GM19240 (cell line): ENCODE measurements around the gene ABCA4.
"Not testable (repeated sequence)": the region's sequence is repeated elsewhere in the genome, so short reads cannot be mapped to it uniquely, and the experiment has no call there.

Experiments used
- DNase-seq: peaks from one replicate; pipeline ENCODE4 v3.0.0; 2011; ENCODE audit warnings: low spot score; ENCODE audit not compliant: insufficient read length

ABCA4 gene

DNA sequence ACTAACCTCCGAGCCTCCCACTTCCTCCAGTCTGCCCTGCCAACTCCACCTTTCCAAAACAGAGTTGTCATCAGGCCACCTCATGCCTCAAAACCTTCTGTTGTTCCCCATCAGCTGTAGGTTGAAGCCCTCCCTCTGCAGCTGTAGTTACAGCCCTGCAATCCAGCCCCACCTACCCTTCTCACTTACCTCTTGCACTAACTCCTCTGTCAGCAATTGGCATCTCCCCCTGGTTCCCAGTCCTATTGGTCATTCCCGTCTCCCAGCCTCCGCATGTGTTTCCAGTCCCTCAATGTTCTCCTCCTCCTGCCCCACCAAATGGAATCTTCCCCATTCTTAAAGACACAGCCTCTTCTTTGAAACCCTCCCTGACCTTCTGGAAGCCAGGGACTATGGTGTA lies 111.6 kb downstream of the ABCA4 start:
- DNase-seq = no peak

DNA sequence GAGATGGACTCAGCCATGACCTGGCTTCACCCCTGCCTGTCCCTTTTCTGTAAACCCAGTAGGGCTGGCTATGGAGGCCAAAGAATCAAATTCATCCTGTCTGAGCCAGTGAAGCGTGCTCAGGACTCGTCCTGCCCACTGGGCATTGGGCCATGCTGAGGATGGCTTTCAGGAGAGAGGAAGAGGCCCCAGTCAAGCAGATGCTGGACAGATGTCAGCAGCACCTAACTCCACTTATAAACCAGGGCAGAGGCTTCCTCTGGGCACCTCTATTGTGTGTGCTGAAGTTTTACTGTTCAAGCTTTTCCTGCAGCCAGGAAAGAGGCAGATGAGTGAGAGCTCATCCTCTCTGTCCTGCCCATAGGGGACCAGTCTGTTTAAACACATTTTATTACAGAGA lies 114.3 kb downstream of the ABCA4 start:
- no peak for DNase-seq

GRCh38 chr1:94004924-94005323 lies 116.0 kb downstream of the ABCA4 start:
- DNase-seq = no peak

- DNase-seq = no peak
These were observed 118.7 kb downstream of the ABCA4 start for GRCh38 chr1:94002046-94002787.

GRCh38 chr1:94001397-94002045 lies 119.4 kb downstream of the ABCA4 start:
- DNase-seq = no peak

DNA sequence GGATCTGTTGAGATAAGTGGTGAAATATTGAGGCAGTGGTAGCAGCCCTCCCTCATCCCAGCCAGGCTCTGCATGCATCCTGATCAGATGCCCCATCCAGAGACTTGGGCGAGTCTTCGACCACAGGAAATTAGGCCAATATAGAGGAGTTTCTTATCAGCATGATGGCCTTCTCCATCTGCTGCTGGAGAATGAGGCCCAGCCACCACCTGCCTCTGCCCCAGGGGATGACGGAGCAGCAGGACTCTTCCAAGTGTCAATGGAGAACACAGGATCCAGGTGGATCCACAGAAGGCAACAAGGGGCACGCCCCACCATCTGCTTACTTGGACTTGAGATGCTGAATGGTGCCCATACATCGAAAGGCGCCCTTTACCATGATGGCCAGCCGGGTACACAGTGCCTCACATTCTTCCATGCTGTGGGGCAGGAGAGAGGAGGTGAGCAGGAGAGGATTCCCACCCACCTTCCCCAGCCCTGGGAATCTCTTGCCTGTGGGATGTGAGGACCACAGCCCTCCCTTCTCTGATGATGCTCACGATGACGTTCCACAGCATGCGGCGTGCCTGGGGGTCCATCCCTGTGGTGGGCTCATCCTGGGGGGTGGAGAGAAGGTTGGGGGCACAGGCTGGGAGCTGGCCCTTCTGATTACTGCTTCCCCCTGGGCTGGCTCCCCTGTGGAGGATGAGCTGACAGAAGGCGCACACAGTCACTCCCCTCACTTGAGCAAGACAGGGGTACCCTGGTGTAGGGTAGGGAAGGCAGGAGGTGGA lies 120.3 kb downstream of the ABCA4 start:
- no peak for DNase-seq

DNA sequence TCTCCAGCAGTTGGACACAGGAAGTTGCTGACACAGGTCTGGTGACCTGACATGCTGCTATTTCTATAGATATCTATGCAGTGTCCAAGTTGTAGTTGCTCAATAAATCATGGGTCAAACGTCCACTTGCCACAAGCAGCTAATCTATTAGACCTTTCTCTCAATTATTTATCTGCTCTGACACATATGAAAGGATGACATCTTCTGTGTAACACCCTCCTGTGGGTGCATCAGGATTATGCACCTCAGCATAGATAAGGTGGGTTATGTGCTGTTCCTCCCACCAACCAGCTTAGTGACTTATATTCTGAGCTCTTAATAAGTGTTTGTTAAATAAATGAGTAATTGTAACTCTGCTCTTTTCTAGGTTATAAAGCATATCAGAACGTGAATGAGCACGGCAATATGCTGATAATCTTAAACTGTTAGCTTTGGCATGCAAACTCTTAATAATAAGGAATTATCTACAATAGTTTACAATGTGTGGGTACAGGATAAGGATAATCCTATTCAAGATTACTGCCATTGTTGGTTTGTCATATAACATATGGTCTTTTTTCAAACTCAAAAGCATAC lies 121.0 kb downstream of the ABCA4 start:
- DNase-seq = no peak

- DNase-seq = not testable (repeated sequence)
These were observed 122.4 kb downstream of the ABCA4 start for GRCh38 chr1:93998532-93998931.

- no peak for DNase-seq
These were observed 123.2 kb downstream of the ABCA4 start for GRCh38 chr1:93997756-93998155.

GRCh38 chr1:93995837-93996536 lies 125.0 kb downstream of the ABCA4 start:
- no peak for DNase-seq

DNA sequence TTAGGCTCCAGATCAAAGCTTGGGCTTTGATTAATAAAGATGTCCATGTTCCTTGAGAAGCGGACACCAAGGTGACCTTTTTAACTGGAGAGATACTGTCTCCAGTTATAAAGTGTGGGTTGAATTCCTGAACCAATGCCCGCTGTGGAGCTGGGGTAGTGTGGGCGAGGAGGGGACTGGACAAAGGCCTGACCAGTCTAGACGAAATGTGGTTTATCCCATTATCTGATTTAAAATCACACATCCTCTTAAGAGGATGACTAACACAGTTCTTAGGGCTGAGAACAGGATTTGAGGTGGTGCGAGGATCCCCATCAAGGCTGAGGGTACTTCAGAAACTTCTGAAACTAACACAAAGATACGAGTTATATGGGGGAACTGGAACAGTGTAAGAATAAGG lies 127.2 kb downstream of the ABCA4 start:
- no peak for DNase-seq

GRCh38 chr1:93992954-93993353 lies 128.0 kb downstream of the ABCA4 start:
- no peak for DNase-seq

DNA sequence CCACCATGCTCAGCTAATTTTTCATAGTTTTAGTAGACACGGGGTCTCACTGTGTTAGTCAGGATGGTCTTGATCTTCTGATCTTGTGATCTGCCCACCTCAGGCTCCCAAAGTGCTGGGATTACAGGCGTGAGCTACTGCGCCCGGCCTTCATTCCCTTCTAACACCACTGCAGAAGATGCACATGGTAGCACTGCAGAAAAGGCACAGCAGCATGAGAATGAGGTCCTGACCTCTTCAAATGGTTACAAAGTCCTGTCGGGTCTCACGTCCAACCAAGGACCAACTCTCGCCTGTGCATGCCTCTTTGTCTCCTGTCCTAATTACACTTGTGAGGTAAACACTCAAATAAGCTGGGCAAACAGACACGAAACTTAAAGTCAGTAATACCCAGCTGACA lies 128.8 kb downstream of the ABCA4 start:
- no peak for DNase-seq

GRCh38 chr1:93991271-93991670 lies 129.7 kb downstream of the ABCA4 start:
- DNase-seq = no peak

DNA sequence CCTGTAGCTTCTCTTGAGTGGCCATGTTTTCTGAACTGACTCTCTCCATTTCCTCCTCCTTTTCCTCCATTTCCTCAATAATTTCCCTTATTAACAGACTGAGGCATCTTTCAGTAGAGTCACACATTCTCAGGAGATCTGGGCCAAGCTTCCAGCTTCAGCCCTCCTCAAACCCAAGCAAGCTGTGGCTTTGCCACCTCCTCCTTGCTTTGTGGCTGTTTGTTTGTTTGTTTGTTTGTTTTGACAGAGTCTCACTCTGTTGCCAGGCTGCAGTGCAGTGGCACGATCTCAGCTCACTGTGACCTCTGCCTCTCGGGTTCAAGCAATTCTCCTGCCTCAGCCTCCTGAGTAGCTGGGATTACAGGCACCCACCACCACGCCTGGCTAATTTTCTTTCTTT lies 130.5 kb downstream of the ABCA4 start:
- DNase-seq = not testable (repeated sequence)

DNA sequence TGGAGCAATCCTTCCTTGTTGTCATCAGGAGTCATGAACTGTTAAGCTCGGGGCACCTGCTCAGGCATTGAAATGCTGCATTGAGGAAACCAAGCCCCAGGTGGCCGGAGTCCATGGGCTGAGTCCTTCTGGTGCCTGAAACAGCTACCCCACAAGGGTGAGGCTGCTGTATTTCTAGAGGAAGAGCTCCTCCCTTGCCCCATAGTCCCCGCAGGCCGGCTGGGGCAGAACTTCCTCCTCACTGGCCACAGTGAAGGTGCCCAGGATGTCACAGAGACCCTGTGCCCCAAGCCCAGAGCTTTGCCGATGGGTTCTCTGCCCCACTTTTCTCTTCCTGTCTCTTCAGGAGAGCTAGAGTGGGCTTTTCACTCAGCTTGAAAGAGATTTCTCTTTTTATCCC lies 130.9 kb downstream of the ABCA4 start:
- no peak for DNase-seq

DNA sequence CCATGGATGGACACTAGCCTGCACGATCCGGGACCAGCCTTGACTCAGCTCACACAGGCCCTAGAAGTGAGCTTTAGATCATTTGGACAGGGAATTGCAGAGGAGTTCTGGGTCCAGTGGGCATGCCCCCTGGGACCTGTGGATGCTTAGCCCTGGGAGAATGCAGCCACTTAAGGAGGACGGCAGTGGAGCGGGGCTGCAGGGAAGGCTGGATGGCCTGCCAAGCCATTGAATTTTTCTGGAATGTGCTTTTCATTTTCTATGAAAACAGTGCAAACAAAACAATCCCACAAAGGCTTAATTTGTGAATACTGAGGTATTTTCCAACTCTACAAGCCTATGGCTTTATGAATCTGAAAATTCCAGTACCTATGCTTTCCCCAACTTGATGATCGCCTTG lies 131.3 kb downstream of the ABCA4 start:
- DNase-seq = no peak

GRCh38 chr1:93988634-93989350 lies 132.2 kb downstream of the ABCA4 start:
- no peak for DNase-seq

- no peak for DNase-seq
These were observed 139.7 kb downstream of the ABCA4 start for GRCh38 chr1:93981274-93981667.

DNA sequence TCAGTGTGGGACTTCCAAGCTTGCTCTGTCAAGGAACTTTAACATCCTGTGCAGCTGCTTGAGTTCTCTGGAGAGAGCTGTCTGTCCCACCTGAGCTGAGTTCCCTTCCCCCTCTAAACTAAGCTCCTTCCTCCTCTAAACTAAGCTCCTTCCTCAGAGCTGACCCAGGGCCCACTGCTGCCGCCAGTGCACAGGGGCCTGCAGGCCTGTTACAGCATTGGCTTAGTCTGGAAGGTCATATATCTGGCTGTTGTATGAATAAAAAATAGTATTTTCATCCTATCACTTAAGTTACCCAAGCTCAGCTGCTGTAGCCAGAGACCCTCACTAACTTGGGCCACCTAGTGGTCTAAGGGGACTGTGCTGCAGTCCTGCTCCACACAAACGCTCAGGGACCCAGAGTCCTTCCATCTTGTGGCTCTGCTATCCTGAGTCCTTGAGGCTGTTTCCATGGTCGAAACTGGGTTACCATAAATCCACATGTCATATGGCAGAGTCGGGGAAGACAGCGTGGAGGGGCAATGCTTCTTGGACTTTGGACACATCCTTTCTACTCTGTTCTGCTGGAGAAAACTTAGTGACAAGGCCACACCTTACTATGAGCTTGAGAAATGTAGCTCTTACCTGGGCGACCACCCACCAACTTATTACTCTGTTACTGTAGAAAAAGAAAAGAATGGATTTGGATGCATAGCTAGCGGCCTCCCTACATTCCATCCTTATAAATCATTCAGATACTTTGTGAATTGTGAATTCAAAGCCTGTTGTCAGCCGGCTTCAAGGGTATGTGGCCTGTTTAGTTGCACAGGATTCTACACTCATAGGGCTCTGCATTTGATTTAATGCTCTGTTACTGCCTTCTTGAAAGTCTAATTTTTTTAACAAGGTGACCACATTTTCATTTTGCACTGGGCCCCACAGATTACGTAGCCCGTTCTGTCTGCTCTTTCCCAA lies 140.4 kb downstream of the ABCA4 start:
- no peak for DNase-seq
